GM18858 (cell line): ENCODE measurements around the gene ZFYVE28.

Experiments
- ATAC-seq: cut with Tn5 transposase; IDR thresholded peaks from one replicate; pipeline ENCODE4 v1.9.1; 2021; ENCODE audit not compliant: unreplicated experiment

The ZFYVE28 gene

GRCh38 chr4:2370597-2371320 lies 47.7 kb downstream of the ZFYVE28 start:
- ATAC-seq, result no peak

GRCh38 chr4:2368746-2369437 lies 49.6 kb downstream of the ZFYVE28 start:
- no peak for ATAC-seq

GRCh38 chr4:2367626-2368025 lies 50.8 kb downstream of the ZFYVE28 start:
- no peak for ATAC-seq

GRCh38 chr4:2366252-2367192 lies 51.9 kb downstream of the ZFYVE28 start:
- ATAC-seq, result no peak

- no peak for ATAC-seq
Observed at GRCh38 chr4:2365913-2366210, 52.6 kb downstream of the ZFYVE28 start.

- no peak for ATAC-seq
Observed at GRCh38 chr4:2365054-2365912, 53.2 kb downstream of the ZFYVE28 start.

- ATAC-seq, result no peak
Observed at GRCh38 chr4:2364654-2365053, 53.8 kb downstream of the ZFYVE28 start.

GRCh38 chr4:2363951-2364653 lies 54.3 kb downstream of the ZFYVE28 start:
- no peak for ATAC-seq

GRCh38 chr4:2363056-2363721 lies 55.3 kb downstream of the ZFYVE28 start:
- ATAC-seq, result no peak

GRCh38 chr4:2362266-2363055 lies 56.0 kb downstream of the ZFYVE28 start:
- no peak for ATAC-seq

- ATAC-seq, result no peak
Observed at GRCh38 chr4:2361366-2362265, 56.8 kb downstream of the ZFYVE28 start.

GRCh38 chr4:2360396-2360730 lies 58.1 kb downstream of the ZFYVE28 start:
- ATAC-seq, result no peak

- no peak for ATAC-seq
Observed at GRCh38 chr4:2359591-2360395, 58.7 kb downstream of the ZFYVE28 start.

GRCh38 chr4:2357821-2358745 lies 60.4 kb downstream of the ZFYVE28 start:
- ATAC-seq, result no peak

GRCh38 chr4:2356123-2357069 lies 62.0 kb downstream of the ZFYVE28 start:
- ATAC-seq, result no peak
